NB4 (cell line): Measurements from ENCODE around the gene SDF4.

Experiments
- POLR2A ChIP-seq: IDR thresholded peaks from 2 replicates; pipeline ENCODE4 v1.6.1; 2011; ENCODE audit warnings: mild to moderate bottlenecking; ENCODE audit not compliant: insufficient read length; ENCODE audit errors: extremely low read depth
- TF ChIP-seq, protein P1 (sequence below): IDR thresholded peaks from one replicate; pipeline ENCODE4 v1.5.1; 2012; ENCODE audit warnings: low read depth, low read length

DNA sequence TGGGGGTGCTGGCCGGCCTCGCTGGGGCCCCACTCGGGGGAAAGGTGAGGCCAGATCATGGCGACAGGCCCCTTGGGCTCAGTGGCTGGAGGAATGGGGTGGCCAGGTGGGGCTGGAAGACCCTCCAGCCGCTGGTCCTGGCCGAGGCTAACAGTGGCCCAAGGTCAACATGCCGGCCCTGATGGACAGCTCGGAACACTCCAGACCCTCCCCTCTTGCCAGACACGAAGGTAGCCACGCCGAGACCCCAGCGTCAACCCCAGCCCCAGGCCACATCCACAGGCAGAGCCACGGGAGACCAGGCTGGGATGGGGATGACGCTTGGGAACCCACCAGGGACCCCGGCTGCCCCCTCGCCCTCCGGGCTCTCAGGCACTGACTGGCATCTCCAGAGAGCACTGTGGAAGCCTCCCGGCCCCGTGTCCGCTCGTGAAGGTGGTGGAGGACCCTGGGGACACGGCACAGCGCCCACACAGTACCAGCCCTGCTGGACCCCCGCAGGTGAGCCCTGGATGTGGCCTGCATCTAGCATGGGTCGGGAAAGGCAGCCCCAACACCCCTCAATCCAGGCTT, 15.6 kb upstream of the SDF4 start:
- TF ChIP-seq POLR2A = no peak
- TF ChIP-seq, protein P1, sequence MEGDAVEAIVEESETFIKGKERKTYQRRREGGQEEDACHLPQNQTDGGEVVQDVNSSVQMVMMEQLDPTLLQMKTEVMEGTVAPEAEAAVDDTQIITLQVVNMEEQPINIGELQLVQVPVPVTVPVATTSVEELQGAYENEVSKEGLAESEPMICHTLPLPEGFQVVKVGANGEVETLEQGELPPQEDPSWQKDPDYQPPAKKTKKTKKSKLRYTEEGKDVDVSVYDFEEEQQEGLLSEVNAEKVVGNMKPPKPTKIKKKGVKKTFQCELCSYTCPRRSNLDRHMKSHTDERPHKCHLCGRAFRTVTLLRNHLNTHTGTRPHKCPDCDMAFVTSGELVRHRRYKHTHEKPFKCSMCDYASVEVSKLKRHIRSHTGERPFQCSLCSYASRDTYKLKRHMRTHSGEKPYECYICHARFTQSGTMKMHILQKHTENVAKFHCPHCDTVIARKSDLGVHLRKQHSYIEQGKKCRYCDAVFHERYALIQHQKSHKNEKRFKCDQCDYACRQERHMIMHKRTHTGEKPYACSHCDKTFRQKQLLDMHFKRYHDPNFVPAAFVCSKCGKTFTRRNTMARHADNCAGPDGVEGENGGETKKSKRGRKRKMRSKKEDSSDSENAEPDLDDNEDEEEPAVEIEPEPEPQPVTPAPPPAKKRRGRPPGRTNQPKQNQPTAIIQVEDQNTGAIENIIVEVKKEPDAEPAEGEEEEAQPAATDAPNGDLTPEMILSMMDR = no peak
